ENCODE data around the gene PPCDC. TPM values are rescaled to one million over a fixed set of nuclear protein-coding genes. Genes with fewer than 3 reads are reported as not detected.

PPCDC gene
- total RNA-seq, 1 experiment from 2014 or later: 14.7 TPM

DNA sequence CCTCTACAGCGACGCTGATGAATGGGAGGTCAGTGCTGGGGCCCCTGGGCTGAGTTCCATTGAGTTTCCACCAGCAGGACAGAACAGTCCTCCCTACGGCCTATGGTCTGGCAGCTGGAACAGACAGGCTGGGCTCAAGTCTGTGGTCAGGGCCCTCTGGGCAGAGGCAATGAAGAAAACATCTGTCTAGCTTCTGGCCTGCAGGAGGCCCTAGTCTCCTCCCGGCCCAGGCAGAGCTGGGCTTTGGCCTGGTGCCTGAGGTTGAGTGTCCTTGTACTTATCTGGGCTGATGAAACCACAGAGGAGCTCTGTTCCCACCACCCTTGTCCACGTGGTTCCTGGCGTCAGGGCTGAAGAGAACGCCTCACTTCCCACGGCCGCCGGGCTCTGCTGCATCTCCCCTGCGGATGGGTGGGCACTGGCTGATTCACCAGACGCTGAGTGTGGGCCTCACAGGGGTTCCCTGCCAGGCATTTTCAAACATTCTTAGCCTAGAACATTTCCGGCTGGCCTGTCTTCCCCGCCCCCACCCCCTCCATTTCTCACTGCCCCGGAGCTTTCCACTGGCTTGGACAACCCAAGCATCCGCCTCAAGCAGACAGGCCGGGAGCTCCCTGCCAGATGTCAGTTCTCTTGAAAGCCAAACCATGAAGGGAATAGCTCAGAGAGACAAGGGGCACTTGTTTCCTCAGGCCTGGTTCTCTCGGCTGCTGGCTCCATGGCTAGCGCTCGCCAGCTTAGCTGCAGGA lies 20.3 kb downstream of the PPCDC start:
- DNase-seq (ENCODE audit: extremely low read depth, low read depth): no peak

DNA sequence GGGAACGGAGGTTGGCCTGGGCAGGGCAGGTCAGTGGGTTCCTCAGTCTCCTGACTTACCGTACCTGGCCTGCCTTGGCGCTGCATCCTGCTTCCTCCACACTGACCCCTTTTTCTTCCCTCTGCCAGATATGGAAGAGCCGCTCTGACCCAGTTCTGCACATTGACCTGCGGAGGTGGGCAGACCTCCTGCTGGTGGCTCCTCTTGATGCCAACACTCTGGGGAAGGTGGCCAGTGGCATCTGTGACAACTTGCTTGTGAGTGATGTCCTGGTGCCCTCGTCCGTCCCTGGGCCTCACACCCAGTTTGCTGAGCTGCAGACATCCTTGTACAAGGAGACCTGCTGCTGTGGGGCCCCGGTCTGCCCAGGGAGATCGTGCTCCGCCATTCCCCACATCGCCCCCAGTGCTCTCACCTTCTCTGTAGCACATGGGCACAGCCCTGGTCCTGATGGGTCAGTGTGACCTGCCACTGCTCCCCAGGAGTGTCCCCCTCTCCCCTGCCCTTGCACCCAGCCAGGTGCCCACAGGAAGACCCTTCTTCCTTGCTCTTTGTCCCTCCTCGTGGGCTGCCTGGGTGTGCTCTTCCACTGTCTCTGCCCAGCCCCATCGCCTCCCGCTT lies 21.0 kb downstream of the PPCDC start:
- no peak for DNase-seq (ENCODE audit: extremely low read depth, low read depth)

GRCh38 chr15:75045332-75046015 lies 22.1 kb downstream of the PPCDC start:
- no peak for DNase-seq (ENCODE audit: extremely low read depth, low read depth)

GRCh38 chr15:75048394-75048793 lies 25.0 kb downstream of the PPCDC start:
- DNase-seq (ENCODE audit: extremely low read depth, low read depth): no peak

DNA sequence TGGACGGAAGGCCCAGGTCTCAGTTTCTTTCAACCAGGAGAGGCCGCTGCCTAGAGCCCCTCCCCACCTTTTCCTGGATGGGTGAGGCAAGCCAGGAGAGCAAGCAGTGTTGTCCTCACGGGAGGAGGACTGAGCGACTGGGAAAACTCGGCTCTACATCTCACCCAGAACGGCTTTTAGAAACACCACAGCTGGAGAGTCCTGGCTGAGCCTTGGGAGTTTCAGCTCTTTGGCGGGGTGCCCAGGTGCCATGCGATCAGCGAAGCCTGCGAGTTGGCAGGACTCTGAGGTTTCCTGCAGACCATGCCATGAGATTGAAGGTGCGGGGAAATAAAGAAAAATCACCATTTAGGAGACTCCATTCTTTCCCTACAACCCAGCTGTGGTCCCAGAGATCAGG lies 26.0 kb downstream of the PPCDC start:
- no peak for DNase-seq (ENCODE audit: extremely low read depth, low read depth)

GRCh38 chr15:75050283-75050682 lies 26.9 kb downstream of the PPCDC start:
- no peak for DNase-seq (ENCODE audit: extremely low read depth, low read depth)

- DNase-seq (ENCODE audit: extremely low read depth, low read depth): no peak
Observed at GRCh38 chr15:75051191-75051608, 27.8 kb downstream of the PPCDC start.

GRCh38 chr15:75051711-75052110 lies 28.3 kb downstream of the PPCDC start:
- no peak for DNase-seq (ENCODE audit: extremely low read depth, low read depth)

DNA sequence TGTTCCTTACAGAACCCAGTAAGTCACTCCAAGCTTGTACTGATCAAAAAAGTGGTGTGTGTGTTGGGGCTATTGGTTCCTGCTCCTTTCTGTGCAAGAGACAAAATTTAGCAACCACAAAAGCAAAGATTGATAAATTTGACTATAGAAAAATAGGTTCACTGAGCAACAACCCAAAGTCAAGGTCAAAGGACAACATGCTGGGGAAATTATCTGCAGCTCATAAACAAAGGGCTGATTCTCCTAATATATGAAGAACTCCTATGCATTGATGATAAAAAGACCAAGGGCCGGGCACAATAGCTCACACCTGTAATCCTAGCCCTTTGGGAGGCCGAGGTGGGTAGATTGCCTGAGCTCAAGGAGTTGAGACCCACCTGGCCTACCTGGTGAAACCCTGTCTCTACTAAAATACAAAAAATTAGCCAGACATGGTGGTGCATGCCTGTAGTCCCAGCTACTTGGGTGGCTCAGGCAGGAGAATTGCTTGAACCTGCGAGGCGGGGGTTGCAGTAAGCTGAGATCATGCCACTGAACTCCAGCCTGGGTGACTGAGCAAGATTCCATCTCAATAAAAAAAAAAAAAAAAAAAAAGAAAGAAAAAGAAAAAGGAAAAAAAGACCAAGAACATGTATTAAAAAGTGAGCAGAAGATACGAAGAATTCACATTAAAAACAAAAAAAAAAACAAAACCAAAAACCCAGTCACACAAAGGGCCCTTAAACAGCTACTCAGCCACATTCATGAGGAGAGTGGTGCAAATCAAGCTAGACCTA lies 29.8 kb downstream of the PPCDC start:
- DNase-seq (ENCODE audit: extremely low read depth, low read depth): no peak

DNA sequence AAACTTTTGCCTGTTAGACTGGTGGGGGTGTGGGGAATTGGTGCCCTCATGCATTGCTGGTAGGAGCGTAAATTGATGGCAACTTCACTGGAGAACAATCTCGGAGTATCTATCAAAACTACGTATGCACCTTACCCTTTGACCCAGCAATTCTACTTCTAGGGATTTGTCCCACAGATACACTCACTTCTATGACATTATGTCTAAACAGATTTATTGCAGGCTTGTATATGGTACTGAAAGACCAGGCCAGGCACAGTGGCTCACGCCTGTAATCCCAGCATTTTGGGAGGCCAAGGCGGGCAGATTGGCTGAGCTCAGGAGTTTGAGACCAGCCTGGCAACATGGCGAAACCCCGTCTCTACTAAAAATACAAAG lies 30.3 kb downstream of the PPCDC start:
- DNase-seq (ENCODE audit: extremely low read depth, low read depth): no peak

DNA sequence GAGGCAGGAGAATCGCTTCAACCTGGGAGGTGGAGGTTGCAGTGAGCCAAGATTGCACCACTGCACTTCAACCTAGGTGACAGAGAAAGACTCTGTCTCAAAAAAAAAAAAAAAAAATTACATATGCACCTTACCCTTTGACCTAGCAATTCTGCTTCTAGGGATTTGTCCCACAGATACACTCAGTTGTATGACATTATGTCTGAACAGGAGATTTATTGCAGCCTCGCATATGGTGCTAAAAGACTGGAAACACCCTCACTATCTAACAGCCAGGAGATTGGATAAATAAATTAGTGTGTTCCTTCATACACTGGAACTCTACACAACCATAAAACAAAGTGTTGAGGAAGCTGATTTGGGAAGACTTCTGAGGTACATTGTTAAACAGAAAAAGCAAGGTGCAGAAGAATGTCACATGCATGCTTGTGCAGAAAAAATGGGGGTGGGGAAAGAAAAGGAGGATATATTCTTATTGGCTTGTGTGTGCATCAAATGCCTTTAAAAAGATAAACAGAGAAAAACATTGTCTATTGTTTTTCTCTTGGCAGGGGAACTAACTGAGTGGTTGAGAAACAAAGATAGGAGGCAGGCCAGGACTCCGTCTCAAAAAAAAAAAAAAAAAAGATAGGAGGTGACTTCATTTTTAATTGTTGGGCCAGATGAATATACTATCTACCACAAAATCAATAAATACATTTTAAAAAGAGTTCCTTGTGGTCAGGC lies 30.9 kb downstream of the PPCDC start:
- DNase-seq (ENCODE audit: extremely low read depth, low read depth): no peak

DNA sequence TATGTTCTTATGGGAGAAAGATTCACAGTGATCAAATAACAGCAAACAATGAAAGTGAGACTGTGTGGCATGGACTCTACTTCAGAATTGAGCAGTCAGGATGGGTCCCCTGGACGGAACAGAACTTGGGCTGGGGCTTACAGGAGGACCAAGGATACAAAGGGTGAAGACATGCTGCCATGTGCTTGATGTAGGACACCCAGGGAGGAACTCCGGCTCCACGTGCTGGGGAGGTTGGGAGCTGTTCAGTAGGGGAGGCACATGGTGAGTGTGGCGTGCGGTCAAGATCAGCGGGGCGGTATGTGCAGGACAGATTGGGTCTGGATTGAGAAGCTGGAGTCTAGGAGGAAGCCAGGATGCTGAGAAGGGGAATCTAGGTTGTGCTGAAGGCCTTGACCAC lies 32.6 kb downstream of the PPCDC start:
- no peak for DNase-seq (ENCODE audit: extremely low read depth, low read depth)

GRCh38 chr15:75058127-75058905 lies 34.9 kb downstream of the PPCDC start:
- no peak for DNase-seq (ENCODE audit: extremely low read depth, low read depth)

- no peak for DNase-seq (ENCODE audit: extremely low read depth, low read depth)
Observed at GRCh38 chr15:75059607-75060006, 36.2 kb downstream of the PPCDC start.

DNA sequence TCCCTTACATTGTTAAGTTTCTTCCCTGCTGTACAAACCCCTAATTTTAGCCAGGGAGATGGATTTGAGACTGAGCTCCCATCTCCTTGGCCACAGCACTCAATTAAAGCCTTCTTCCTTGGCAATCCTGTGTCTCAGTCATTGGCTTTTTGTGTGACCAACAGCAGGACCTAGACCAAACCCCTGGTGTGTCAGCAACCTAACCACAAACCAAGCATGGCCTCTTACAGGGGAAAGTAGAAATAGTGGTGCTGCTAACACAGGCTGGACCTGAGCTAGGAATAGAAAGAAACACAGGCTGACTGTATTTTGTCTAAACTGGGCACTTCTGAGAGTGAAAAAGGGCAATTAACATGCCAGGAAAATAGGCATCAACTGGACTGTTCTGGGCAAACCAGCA lies 37.9 kb downstream of the PPCDC start:
- no peak for DNase-seq (ENCODE audit: extremely low read depth, low read depth)

DNA sequence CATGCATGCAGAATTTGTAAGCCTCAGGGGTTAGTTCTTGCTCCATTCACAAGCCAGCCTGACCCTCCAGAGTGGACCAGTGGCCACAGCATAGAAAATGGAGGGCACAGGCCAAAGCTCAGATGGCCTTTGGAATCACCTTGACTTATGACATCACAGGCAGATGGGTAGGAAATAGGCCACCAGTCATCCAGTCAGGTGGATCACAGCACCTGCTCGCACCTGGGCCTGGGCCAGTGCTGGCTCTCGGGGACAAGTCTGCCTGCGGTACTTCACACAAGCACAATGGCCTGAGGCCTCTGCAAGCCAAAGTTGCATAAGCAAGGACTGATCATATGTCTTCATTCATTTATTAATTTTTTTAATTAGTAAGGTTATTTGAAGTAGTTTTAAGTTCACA lies 39.3 kb downstream of the PPCDC start:
- no peak for DNase-seq (ENCODE audit: extremely low read depth, low read depth)

DNA sequence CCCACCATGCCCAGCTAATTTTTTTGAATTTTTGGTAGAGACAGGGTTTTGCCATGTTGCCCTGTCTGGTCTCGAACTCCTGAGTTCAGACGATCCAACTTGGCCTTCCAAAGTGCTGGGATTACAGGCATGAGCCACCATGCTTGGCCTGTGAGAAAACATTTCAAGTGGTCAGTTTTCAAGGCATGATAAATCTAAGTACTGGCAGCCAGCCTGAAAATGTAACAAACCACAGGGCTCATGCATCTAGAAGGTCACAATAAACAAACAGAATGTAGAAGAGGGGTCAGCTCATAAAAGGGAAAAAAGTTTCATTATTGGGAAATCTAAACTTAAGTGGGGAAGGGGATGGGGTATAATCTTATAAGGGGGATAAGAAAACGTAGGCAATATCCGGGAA lies 39.9 kb downstream of the PPCDC start:
- DNase-seq (ENCODE audit: extremely low read depth, low read depth): no peak

GRCh38 chr15:75063889-75064288 lies 40.5 kb downstream of the PPCDC start:
- no peak for DNase-seq (ENCODE audit: extremely low read depth, low read depth)

GRCh38 chr15:75064846-75065245 lies 41.5 kb downstream of the PPCDC start:
- DNase-seq (ENCODE audit: extremely low read depth, low read depth): no peak

DNA sequence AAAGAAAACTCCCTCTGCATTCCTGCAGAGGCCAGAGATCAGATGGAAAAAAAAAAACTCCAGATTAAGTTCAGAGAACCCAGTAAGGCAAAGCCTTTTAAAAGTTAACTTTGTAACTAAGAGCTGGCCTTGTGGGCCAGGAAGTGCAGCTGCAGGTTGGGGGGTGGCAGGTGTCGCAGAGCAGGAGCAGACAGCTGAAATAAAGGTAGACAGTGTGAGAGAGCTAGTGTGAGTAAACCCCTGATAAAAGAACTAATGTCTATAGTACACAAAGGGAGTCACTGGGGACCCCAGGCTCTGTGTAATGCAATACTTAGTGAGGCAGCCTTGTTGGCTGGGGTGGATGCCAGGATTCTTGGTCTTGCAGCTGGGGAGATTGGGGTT lies 42.1 kb downstream of the PPCDC start:
- DNase-seq (ENCODE audit: extremely low read depth, low read depth): no peak

Measured in NCI-H460 (cell line).